Hepatocyte (in vitro differentiated cells): ENCODE results near the gene PGM2.

ENCODE experiments used
- CTCF ChIP-seq: fragments of 200-600 bp; sonication (generic); IDR thresholded peaks from 2 replicates; pipeline ENCODE4 v1.5.1; 2016; ENCODE audit warnings: antibody characterized with exemption, mild to moderate bottlenecking; ENCODE audit not compliant: poor library complexity
- EZH2 ChIP-seq: fragments of 200-600 bp; sonication (generic); IDR thresholded peaks from 2 replicates; pipeline ENCODE4 v1.6.1; 2016; ENCODE audit warnings: antibody characterized with exemption, mild to moderate bottlenecking, borderline replicate concordance
- EZH2phosphoT487 ChIP-seq: fragments of 200-600 bp; sonication (generic); IDR thresholded peaks from one replicate; pipeline ENCODE4 v1.6.1; 2018; ENCODE audit warnings: antibody characterized with exemption, mild to moderate bottlenecking, low read depth, moderate library complexity; ENCODE audit not compliant: unreplicated experiment, severe bottlenecking

GRCh38 chr4:37839426-37839825 lies 12.9 kb downstream of the PGM2 start:
- TF ChIP-seq CTCF (no peak), EZH2 (no peak), EZH2phosphoT487 (no peak)
